Esophagus muscularis mucosa (tissue), 3 donors: Measurements from ENCODE around the gene MAPK9.

Source experiments
- CTCF ChIP-seq, 3 experiments: fragments of 200-600 bp in 2 of 3; fragments of 450-650 bp in 1 of 3; sonication (generic) in 2 of 3; IDR thresholded peaks; one replicate each; pipeline ENCODE4 v1.5.1; 2017 to 2019; ENCODE audit warnings: antibody characterized with exemption in 3 of 3, mild to moderate bottlenecking in 2 of 3, moderate library complexity in 1 of 3
- POLR2A ChIP-seq: fragments of 450-650 bp; IDR thresholded peaks from one replicate; pipeline ENCODE4 v1.6.1; 2017; ENCODE audit warnings: antibody characterized with exemption, moderate library complexity, mild to moderate bottlenecking, low read depth

DNA sequence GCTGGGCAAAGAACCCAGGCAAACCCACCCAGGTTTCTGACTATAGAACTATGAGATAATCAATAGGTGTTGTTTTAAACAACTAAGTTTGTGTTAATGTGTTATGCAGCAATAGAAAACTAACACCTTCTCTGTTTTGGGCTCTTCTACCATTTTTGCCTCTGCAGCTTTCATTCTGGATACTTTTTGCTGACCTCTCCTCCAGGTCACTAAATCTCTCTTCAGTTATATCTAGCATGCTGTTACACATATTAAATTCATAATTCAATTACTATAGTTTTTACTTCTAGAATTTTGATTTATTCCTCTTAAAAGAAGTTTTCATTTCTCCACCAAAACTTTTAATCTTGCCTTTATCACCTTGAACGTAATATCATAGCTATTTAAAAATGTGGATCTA lies 17.2 kb downstream of the MAPK9 start:
- TF ChIP-seq CTCF (IDR thresholded peaks at IDR 0.05): no peak
- no peak for TF ChIP-seq POLR2A
